ENCODE results near the gene GLO1. TPM values are rescaled to one million over a fixed set of nuclear protein-coding genes. Genes with fewer than 3 reads are reported as not detected.
A peak's percentile ranks its signal among the peaks of the same experiment; 100 is the strongest.

Gene GLO1
- total RNA-seq, 4 donors from 2014 or later = 65.3 to 166 (median 99.1) TPM

GRCh38 chr6:38678178-38678760, 24.7 kb downstream of the GLO1 start:
- no peak overlapping the region for H3K4me3 ChIP-seq
- DNase-seq = no peak
- H3K36me3 ChIP-seq = no peaks in the 10 kb centered on the region

GRCh38 chr6:38676974-38677544, 25.9 kb downstream of the GLO1 start:
- no peak overlapping the region for H3K4me3 ChIP-seq
- no peak for DNase-seq
- no peaks in the 10 kb centered on the region for H3K36me3 ChIP-seq
- TF ChIP-seq POLR2A (IDR thresholded peaks at IDR 0.05) (no peak), CTCF (IDR thresholded peaks at IDR 0.05) (no peak)
- H3K27ac ChIP-seq = no peak overlapping the region
- intact Hi-C loops (cut with DNase I; ENCODE audit: low total_unique reads) = no loop called here
- no peaks in the 10 kb centered on the region for H3K27me3 ChIP-seq
- no peaks in the 10 kb centered on the region for H3K9me3 ChIP-seq
- no peaks in the 10 kb centered on the region for H3K4me1 ChIP-seq

More at GRCh38 chr6:38678178-38678760, 24.7 kb downstream of the GLO1 start:
- Histone ChIP-seq H3K4me1 (no peaks in the 10 kb centered on the region), H3K27ac (no peak overlapping the region), H3K9me3 (no peaks in the 10 kb centered on the region), H3K27me3 (no peaks in the 10 kb centered on the region)
- intact Hi-C loops (cut with DNase I; ENCODE audit: low total_unique reads) = no loop called here
- no peak for TF ChIP-seq CTCF (IDR thresholded peaks at IDR 0.05)
- TF ChIP-seq POLR2A (IDR thresholded peaks at IDR 0.05) = no peak

- peak overlapping the region in 1 of 2 donors; percentile 0 for H3K27ac ChIP-seq
- TF ChIP-seq POLR2A (IDR thresholded peaks at IDR 0.05) (no peak), CTCF (IDR thresholded peaks at IDR 0.05) (no peak)
- DNase-seq = no peak
- no peaks in the 10 kb centered on the region for H3K27me3 ChIP-seq
- no peaks in the 10 kb centered on the region for H3K9me3 ChIP-seq
- no peak overlapping the region for H3K4me3 ChIP-seq
- no peaks in the 10 kb centered on the region for H3K4me1 ChIP-seq
- intact Hi-C loops (cut with DNase I; ENCODE audit: low total_unique reads) = no loop called here
- H3K36me3 ChIP-seq = no peaks in the 10 kb centered on the region
Measured at GRCh38 chr6:38676236-38676973, 26.5 kb downstream of the GLO1 start.

- intact Hi-C loops (cut with DNase I; ENCODE audit: low total_unique reads) = no loop called here
- DNase-seq = no peak
- no peaks in the 10 kb centered on the region for H3K36me3 ChIP-seq
Measured at GRCh38 chr6:38673397-38674165, 29.4 kb downstream of the GLO1 start.

More at GRCh38 chr6:38673397-38674165, 29.4 kb downstream of the GLO1 start:
- no peaks in the 10 kb centered on the region for H3K27me3 ChIP-seq
- H3K9me3 ChIP-seq = no peaks in the 10 kb centered on the region
- H3K27ac ChIP-seq = no peak overlapping the region
- no peaks in the 10 kb centered on the region for H3K4me1 ChIP-seq
- H3K4me3 ChIP-seq = no peak overlapping the region
- TF ChIP-seq CTCF (IDR thresholded peaks at IDR 0.05) = no peak
- no peak for TF ChIP-seq POLR2A (IDR thresholded peaks at IDR 0.05)
